Hypothalamus (tissue), 51 donors: ENCODE measurements around the gene TPCN2.

Source experiments
- DNase-seq, 51 donors: peaks; one replicate each; lab custom pipeline; 2025; lab: John Stamatoyannopoulos, UW

TPCN2 gene

GRCh38 chr11:69174841-69175240 lies 126.1 kb downstream of the TPCN2 start:
- DNase-seq: no peak

- DNase-seq: no peak
These were observed 130.2 kb downstream of the TPCN2 start for GRCh38 chr11:69178819-69179482.

DNA sequence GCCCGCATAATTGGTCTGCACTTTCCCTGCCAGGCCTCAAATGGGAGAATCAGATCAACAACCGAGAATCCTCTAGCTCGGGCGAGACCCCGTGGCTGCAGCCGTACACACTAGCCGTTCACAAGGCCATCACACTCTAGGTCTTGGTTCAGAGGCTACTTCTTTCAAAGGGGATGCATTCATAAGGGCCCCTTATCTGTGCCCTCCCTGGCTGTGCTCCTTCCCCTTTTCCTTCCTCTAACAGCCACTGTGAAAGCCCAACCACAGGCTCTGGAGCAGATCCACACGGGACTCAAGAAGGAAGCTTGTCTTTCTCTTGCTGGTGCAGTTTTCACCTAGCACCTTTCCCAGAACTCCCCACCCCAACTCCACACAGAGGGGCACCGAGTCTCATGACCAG lies 131.5 kb downstream of the TPCN2 start:
- no peak for DNase-seq

GRCh38 chr11:69180726-69181125 lies 132.0 kb downstream of the TPCN2 start:
- DNase-seq: no peak

GRCh38 chr11:69183613-69184012 lies 134.9 kb downstream of the TPCN2 start:
- no peak for DNase-seq
